Activated naive CD4-positive, alpha-beta T cell treated with anti-CD3 and anti-CD28 coated beads, Interleukin-2, amount 50 U/mL, for 16 hours (primary cell): ENCODE measurements around the gene SBNO2.
"Not testable (repeated sequence)": the region's sequence is repeated elsewhere in the genome, so short reads cannot be mapped to it uniquely, and the experiment has no call there.

Experiments
- DNase-seq: peaks from one replicate; pipeline ENCODE4 v3.0.0-alpha.2; 2020

SBNO2 gene

GRCh38 chr19:1116726-1117581 is 57.1 kb downstream of the SBNO2 start:
- no peak for DNase-seq

- DNase-seq, result no peak
Observed at GRCh38 chr19:1115646-1116420, 58.2 kb downstream of the SBNO2 start.

GRCh38 chr19:1114728-1115127 is 59.3 kb downstream of the SBNO2 start:
- DNase-seq, result not testable (repeated sequence)

GRCh38 chr19:1113986-1114483 is 60.0 kb downstream of the SBNO2 start:
- no peak for DNase-seq

- DNase-seq, result peak; percentile 85
Observed at GRCh38 chr19:1113030-1113985, 60.8 kb downstream of the SBNO2 start.

- no peak for DNase-seq
Observed at GRCh38 chr19:1112268-1113029, 61.6 kb downstream of the SBNO2 start.

- DNase-seq, result no peak
Observed at GRCh38 chr19:1111641-1112267, 62.3 kb downstream of the SBNO2 start.

- no peak for DNase-seq
Observed at GRCh38 chr19:1110809-1111640, 63.0 kb downstream of the SBNO2 start.

GRCh38 chr19:1109697-1110671 is 64.1 kb downstream of the SBNO2 start:
- DNase-seq, result no peak

GRCh38 chr19:1109032-1109551 is 65.0 kb downstream of the SBNO2 start:
- DNase-seq, result no peak

- DNase-seq, result no peak
Observed at GRCh38 chr19:1108291-1109031, 65.6 kb downstream of the SBNO2 start.

- no peak for DNase-seq
Observed at GRCh38 chr19:1107661-1108261, 66.3 kb downstream of the SBNO2 start.

GRCh38 chr19:1106841-1107660 is 67.0 kb downstream of the SBNO2 start:
- no peak for DNase-seq

- no peak for DNase-seq
Observed at GRCh38 chr19:1105873-1106840, 67.9 kb downstream of the SBNO2 start.
